Measurements from ENCODE around the gene DLG1. TPM values are rescaled to one million over a fixed set of nuclear protein-coding genes. Genes with fewer than 3 reads are reported as not detected.

DLG1 gene
- total RNA-seq, 2 experiments from 2014 or later = 48.9 to 95.1 TPM

GRCh38 chr3:197343111-197343510 lies 44.7 kb upstream of the DLG1 start:
- Histone ChIP-seq H3K4me1 (ENCODE audit: insufficient read depth, low read length, poor library complexity, severe bottlenecking) (no peaks in the 10 kb centered on the region), H3K9me2 (ENCODE audit: insufficient read depth, low read length) (no peaks in the 10 kb centered on the region), H3K36me3 (ENCODE audit: insufficient read depth, low read length) (no peaks in the 10 kb centered on the region), H3K4me3 (ENCODE audit: low read depth, low read length, poor library complexity, severe bottlenecking) (no peak overlapping the region), H3K9me3 (ENCODE audit: low read length) (no peaks in the 10 kb centered on the region), H3K79me2 (ENCODE audit: insufficient read depth, low read depth, low read length) (no peaks in the 10 kb centered on the region), H2AFZ (ENCODE audit: low read length) (no peak overlapping the region), H3K27ac (ENCODE audit: low read depth, low read length, poor library complexity, severe bottlenecking) (no peak overlapping the region), H4K20me1 (ENCODE audit: insufficient read depth, low read length) (no peaks in the 10 kb centered on the region), H3K4me2 (ENCODE audit: low read length) (no peak overlapping the region)
- intact Hi-C loops (cut with micrococcal nuclease; ENCODE audit: unreplicated experiment) = no loop called here
- CTCF ChIA-PET (ENCODE audit: unreplicated experiment) = no interaction called here
- TF ChIP-seq EZH2phosphoT487 (IDR thresholded peaks at IDR 0.05; ENCODE audit: borderline replicate concordance, low read depth, low read length) = no peak
- TF ChIP-seq CTCF (conservative IDR thresholded peaks at IDR 0.05; ENCODE audit: low read length) = no peak
- no peak for DNase-seq (ENCODE audit: low spot score)
- BruUV-seq (replicated peaks) = no TSS peak
- POLR2A ChIA-PET = no interaction called here

- intact Hi-C loops (cut with micrococcal nuclease; ENCODE audit: unreplicated experiment) = no loop called here
- Histone ChIP-seq H3K4me1 (ENCODE audit: insufficient read depth, low read length, poor library complexity, severe bottlenecking) (no peaks in the 10 kb centered on the region), H2AFZ (ENCODE audit: low read length) (no peak overlapping the region), H3K36me3 (ENCODE audit: insufficient read depth, low read length) (no peaks in the 10 kb centered on the region), H3K9me2 (ENCODE audit: insufficient read depth, low read length) (no peaks in the 10 kb centered on the region), H3K79me2 (ENCODE audit: insufficient read depth, low read depth, low read length) (no peaks in the 10 kb centered on the region), H3K9me3 (ENCODE audit: low read length) (no peaks in the 10 kb centered on the region), H3K4me2 (ENCODE audit: low read length) (no peak overlapping the region), H3K27ac (ENCODE audit: low read depth, low read length, poor library complexity, severe bottlenecking) (no peak overlapping the region), H4K20me1 (ENCODE audit: insufficient read depth, low read length) (no peaks in the 10 kb centered on the region), H3K4me3 (ENCODE audit: low read depth, low read length, poor library complexity, severe bottlenecking) (no peak overlapping the region)
- BruUV-seq (replicated peaks) = no TSS peak
- TF ChIP-seq CTCF (conservative IDR thresholded peaks at IDR 0.05; ENCODE audit: low read length) (no peak), EZH2phosphoT487 (IDR thresholded peaks at IDR 0.05; ENCODE audit: borderline replicate concordance, low read depth, low read length) (no peak)
- ChIA-PET POLR2A (no interaction called here), CTCF (ENCODE audit: unreplicated experiment) (no interaction called here)
- DNase-seq (ENCODE audit: low spot score) = no peak
These were observed 42.1 kb upstream of the DLG1 start for GRCh38 chr3:197340521-197340871.

- no TSS peak for BruUV-seq (replicated peaks)
- no peaks in the 10 kb centered on the region for H4K20me1 ChIP-seq (ENCODE audit: insufficient read depth, low read length)
- TF ChIP-seq CTCF (conservative IDR thresholded peaks at IDR 0.05; ENCODE audit: low read length) (no peak), EZH2phosphoT487 (IDR thresholded peaks at IDR 0.05; ENCODE audit: borderline replicate concordance, low read depth, low read length) (no peak)
- no peak overlapping the region for H3K4me3 ChIP-seq (ENCODE audit: low read depth, low read length, poor library complexity, severe bottlenecking)
- DNase-seq (ENCODE audit: low spot score) = no peak
- H2AFZ ChIP-seq (ENCODE audit: low read length) = no peak overlapping the region
- no peak overlapping the region for H3K27ac ChIP-seq (ENCODE audit: low read depth, low read length, poor library complexity, severe bottlenecking)
- intact Hi-C loops (cut with micrococcal nuclease; ENCODE audit: unreplicated experiment) = no loop called here
- POLR2A ChIA-PET = no interaction called here
- H3K9me3 ChIP-seq (ENCODE audit: low read length) = no peaks in the 10 kb centered on the region
- CTCF ChIA-PET (ENCODE audit: unreplicated experiment) = no interaction called here
- H3K36me3 ChIP-seq (ENCODE audit: insufficient read depth, low read length) = no peaks in the 10 kb centered on the region
- H3K4me1 ChIP-seq (ENCODE audit: insufficient read depth, low read length, poor library complexity, severe bottlenecking) = no peaks in the 10 kb centered on the region
- H3K9me2 ChIP-seq (ENCODE audit: insufficient read depth, low read length) = no peaks in the 10 kb centered on the region
- no peaks in the 10 kb centered on the region for H3K79me2 ChIP-seq (ENCODE audit: insufficient read depth, low read depth, low read length)
- H3K4me2 ChIP-seq (ENCODE audit: low read length) = no peak overlapping the region
These were observed 41.6 kb upstream of the DLG1 start for GRCh38 chr3:197339841-197340520.
